ENCODE measurements around the gene GREB1.

Gene GREB1

DNA sequence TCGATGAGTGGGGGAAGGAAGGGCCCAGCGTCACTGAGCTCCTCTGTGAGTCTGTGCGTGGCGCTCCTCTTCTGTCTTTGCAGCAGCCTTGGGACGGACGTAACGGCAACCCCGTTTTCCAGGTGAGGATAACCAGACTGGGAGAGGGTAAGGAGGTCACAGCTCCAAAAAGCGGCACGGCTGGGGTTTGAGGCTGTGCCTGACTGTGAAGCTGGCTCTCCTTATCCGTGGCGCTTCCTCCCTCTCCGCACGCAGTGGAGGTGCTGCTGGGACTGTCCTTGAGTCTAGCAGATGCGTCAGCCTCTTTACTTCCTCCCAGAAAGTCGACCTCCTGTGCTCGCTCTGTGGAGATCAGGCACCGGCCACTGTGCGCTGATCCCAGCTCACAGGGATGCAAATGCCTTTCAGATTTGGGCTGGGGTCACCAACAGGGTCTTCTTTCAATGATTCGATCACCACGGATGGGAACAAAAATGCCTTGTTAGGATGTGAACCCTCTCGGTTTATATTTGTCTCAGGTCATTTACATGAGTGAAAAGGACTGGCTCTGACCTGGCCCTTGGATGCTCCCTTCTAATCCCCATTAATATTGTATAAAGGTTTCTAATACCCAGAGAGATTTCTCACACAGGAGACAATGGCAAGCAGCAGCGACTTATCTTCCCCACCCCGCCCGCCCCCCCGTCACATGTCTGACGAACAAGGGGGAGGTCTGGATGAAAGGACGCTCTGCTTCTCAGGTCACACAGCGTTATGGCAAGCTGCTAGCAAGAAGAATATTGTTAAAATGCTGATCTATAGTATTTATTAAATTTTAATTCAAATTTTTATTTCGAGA lies 37.8 kb upstream of the GREB1 start:
- Histone ChIP-seq H3K4me2 (ENCODE audit: low read length) (no peak overlapping the region), H3K79me2 (no peaks in the 10 kb centered on the region), H3K4me1 (peaks cover 11% of the 10 kb centered on the region), H3K9ac (no peak overlapping the region), H3K4me3 (ENCODE audit: low read depth, low read length) (no peak overlapping the region), H3K27me3 (ENCODE audit: control insufficient read depth, insufficient read depth, low read length) (no peaks in the 10 kb centered on the region), H3K27ac (no peak overlapping the region), H3K9me3 (ENCODE audit: control insufficient read depth, low read length) (no peaks in the 10 kb centered on the region), H2AFZ (peak overlapping the region; percentile 21), H3K36me3 (ENCODE audit: control insufficient read depth, insufficient read depth, low read length) (no peaks in the 10 kb centered on the region)
- TF ChIP-seq, protein P1, sequence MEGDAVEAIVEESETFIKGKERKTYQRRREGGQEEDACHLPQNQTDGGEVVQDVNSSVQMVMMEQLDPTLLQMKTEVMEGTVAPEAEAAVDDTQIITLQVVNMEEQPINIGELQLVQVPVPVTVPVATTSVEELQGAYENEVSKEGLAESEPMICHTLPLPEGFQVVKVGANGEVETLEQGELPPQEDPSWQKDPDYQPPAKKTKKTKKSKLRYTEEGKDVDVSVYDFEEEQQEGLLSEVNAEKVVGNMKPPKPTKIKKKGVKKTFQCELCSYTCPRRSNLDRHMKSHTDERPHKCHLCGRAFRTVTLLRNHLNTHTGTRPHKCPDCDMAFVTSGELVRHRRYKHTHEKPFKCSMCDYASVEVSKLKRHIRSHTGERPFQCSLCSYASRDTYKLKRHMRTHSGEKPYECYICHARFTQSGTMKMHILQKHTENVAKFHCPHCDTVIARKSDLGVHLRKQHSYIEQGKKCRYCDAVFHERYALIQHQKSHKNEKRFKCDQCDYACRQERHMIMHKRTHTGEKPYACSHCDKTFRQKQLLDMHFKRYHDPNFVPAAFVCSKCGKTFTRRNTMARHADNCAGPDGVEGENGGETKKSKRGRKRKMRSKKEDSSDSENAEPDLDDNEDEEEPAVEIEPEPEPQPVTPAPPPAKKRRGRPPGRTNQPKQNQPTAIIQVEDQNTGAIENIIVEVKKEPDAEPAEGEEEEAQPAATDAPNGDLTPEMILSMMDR (IDR thresholded peaks at IDR 0.05), result no peak

DNA sequence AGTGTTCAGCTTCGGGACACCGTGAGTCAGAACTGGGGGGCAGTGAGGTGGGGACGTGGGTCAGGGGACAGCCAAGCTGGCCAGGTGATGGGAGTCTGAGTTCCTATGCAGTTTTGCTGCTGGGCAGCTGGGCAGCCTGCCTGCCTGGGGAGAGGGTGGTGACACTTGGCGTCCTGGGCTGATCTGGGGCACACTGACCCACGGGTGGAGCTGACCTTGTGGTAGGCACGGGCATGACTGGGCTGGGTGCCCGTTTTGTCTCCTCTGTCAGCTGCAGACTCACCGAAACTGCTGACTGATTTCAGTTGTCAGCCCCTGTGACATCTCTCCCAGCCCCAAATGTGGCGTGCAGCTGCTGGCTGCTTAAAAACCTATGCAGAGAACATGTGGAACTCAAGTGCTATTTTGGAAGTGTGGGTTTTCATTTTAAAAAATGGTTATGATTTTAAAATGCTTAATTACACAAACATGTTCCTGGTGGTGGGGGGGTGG lies 35.3 kb upstream of the GREB1 start:
- peak overlapping the region; percentile 70 for H2AFZ ChIP-seq
- H3K9ac ChIP-seq, result no peak overlapping the region
- peaks cover 11% of the 10 kb centered on the region for H3K4me1 ChIP-seq
- no peaks in the 10 kb centered on the region for H3K27me3 ChIP-seq (ENCODE audit: control insufficient read depth, insufficient read depth, low read length)
- H3K9me3 ChIP-seq (ENCODE audit: control insufficient read depth, low read length), result no peaks in the 10 kb centered on the region
- H3K4me2 ChIP-seq (ENCODE audit: low read length), result peak overlapping the region; percentile 48
- no peaks in the 10 kb centered on the region for H3K79me2 ChIP-seq
- TF ChIP-seq, protein P1 (IDR thresholded peaks at IDR 0.05), result no peak
- no peaks in the 10 kb centered on the region for H3K36me3 ChIP-seq (ENCODE audit: control insufficient read depth, insufficient read depth, low read length)
- peak overlapping the region; percentile 51 for H3K27ac ChIP-seq
- peak overlapping the region; percentile 12 for H3K4me3 ChIP-seq (ENCODE audit: low read depth, low read length)

DNA sequence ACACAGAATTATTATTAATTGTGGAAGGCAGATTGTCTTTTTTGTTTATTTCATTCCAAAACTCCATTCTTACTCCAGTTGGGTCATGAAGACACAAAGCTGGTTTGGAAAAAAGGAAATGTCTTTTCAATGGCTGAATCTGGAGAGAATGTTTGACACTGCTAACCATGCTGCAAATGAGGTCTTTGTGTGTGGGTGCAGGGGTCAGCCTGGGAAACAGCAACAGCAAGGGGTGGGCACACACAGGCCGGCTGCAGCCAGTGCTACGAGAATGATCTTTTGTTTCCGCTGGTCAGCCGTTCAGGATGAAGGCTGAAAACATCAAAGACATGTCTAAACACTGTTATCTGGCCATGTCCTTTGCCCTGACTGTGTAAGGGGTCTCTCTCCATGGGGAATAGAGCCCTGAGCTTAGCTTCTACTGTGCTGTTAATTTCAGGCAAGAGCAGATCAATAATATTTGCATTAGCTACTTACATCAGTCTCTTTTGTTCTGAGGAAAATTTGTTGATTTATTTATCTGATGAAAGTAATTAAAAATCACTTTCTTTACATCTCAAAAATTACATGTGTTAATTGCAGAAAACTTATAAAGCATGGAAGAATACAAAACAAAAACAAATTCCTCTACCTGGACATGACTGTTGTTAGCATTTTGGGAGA lies 34.6 kb upstream of the GREB1 start:
- H3K4me3 ChIP-seq (ENCODE audit: low read depth, low read length), result peak overlapping the region; percentile 12
- no peaks in the 10 kb centered on the region for H3K36me3 ChIP-seq (ENCODE audit: control insufficient read depth, insufficient read depth, low read length)
- no peaks in the 10 kb centered on the region for H3K9me3 ChIP-seq (ENCODE audit: control insufficient read depth, low read length)
- peak overlapping the region; percentile 70 for H2AFZ ChIP-seq
- H3K27me3 ChIP-seq (ENCODE audit: control insufficient read depth, insufficient read depth, low read length), result no peaks in the 10 kb centered on the region
- no peak overlapping the region for H3K9ac ChIP-seq
- H3K4me1 ChIP-seq, result peaks cover 11% of the 10 kb centered on the region
- H3K79me2 ChIP-seq, result no peaks in the 10 kb centered on the region
- H3K4me2 ChIP-seq (ENCODE audit: low read length), result peak overlapping the region; percentile 3
- peak overlapping the region; percentile 12 for H3K27ac ChIP-seq
- TF ChIP-seq, protein P1 (IDR thresholded peaks at IDR 0.05), result no peak

DNA sequence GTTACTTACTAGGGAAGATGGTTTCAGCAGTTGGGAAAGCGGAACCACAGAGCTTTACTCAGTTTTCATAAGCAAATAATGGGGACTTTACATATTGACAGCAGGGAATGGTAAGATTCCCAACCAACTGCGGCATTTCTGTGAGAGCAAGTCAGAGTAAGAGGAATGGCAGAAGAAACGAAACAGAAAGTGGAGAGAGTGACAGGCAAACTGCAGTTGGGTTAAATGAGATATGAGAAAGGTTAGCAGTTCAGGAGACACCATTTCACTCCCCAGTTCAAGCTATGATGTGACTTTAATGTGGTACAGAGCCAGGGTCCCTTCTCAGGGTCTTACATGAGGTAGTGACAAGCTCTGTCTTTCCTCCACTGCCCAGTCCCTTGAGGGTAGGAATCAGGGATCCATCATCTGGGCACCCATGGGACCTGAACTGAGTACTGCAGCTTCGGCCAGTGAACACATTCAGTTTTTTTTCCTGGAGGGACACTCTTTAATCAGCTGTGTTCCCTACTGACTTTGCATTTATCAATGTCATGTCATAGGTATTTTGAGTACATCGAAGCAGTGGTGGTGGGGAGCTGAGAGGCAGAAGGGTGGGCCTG lies 33.0 kb upstream of the GREB1 start:
- no peak overlapping the region for H3K27ac ChIP-seq
- no peak overlapping the region for H3K4me2 ChIP-seq (ENCODE audit: low read length)
- no peaks in the 10 kb centered on the region for H3K36me3 ChIP-seq (ENCODE audit: control insufficient read depth, insufficient read depth, low read length)
- no peak overlapping the region for H3K4me3 ChIP-seq (ENCODE audit: low read depth, low read length)
- H2AFZ ChIP-seq, result no peak overlapping the region
- no peaks in the 10 kb centered on the region for H3K9me3 ChIP-seq (ENCODE audit: control insufficient read depth, low read length)
- no peaks in the 10 kb centered on the region for H3K79me2 ChIP-seq
- no peak overlapping the region for H3K9ac ChIP-seq
- H3K4me1 ChIP-seq, result peaks cover 11% of the 10 kb centered on the region
- no peaks in the 10 kb centered on the region for H3K27me3 ChIP-seq (ENCODE audit: control insufficient read depth, insufficient read depth, low read length)
- TF ChIP-seq, protein P1 (IDR thresholded peaks at IDR 0.05), result no peak
